DOHH2 (cell line): ENCODE results near the gene TLK1.

Source experiments
- H3F3A ChIP-seq: fragments of 200-600 bp; sonication (generic), shearing (Covaris generic); 2 replicates; pipeline ENCODE4 v1.6.0; 2016; ENCODE audit warnings: antibody characterized with exemption, mild to moderate bottlenecking; ENCODE audit not compliant: control insufficient read depth, insufficient read depth
- H3K27ac ChIP-seq: fragments of 200-600 bp; sonication (generic); 2 replicates; pipeline ENCODE4 v1.5.1; 2014; ENCODE audit warnings: low read depth, mild to moderate bottlenecking, low read length, moderate library complexity
- H3K27me3 ChIP-seq: fragments of 200-600 bp; sonication (generic); 2 replicates; pipeline ENCODE4 v1.6.1; 2014; ENCODE audit warnings: mild to moderate bottlenecking, low read length, mixed read lengths; ENCODE audit not compliant: control insufficient read depth
- H3K36me3 ChIP-seq: fragments of 200-600 bp; sonication (generic); 2 replicates; pipeline ENCODE4 v1.6.1; 2014; ENCODE audit warnings: mild to moderate bottlenecking, low read length, moderate library complexity, mixed read lengths; ENCODE audit not compliant: control insufficient read depth
- H3K4me1 ChIP-seq: fragments of 200-600 bp; sonication (generic); 2 replicates; pipeline ENCODE4 v1.6.1; 2014; ENCODE audit warnings: mild to moderate bottlenecking, low read length, mixed read lengths; ENCODE audit not compliant: control insufficient read depth
- H3K4me2 ChIP-seq: fragments of 200-600 bp; sonication (generic); 2 replicates; pipeline ENCODE4 v1.6.0; 2014; ENCODE audit warnings: mild to moderate bottlenecking, low read length, moderate library complexity
- H3K4me3 ChIP-seq: fragments of 200-600 bp; sonication (generic); 2 replicates; pipeline ENCODE4 v1.5.1; 2014; ENCODE audit warnings: mild to moderate bottlenecking, low read length, mixed read lengths
- H3K79me2 ChIP-seq: fragments of 200-600 bp; sonication (generic); 2 replicates; pipeline ENCODE4 v1.6.1; 2014; ENCODE audit warnings: mild to moderate bottlenecking, low read length, mixed read lengths; ENCODE audit not compliant: control insufficient read depth
- H3K9me2 ChIP-seq: fragments of 200-600 bp; sonication (generic); replicated peaks from 2 replicates; pipeline ENCODE4 v1.6.1; 2014; ENCODE audit warnings: mild to moderate bottlenecking, low read length, mixed read lengths; ENCODE audit not compliant: control insufficient read depth
- H3K9me3 ChIP-seq: fragments of 200-600 bp; sonication (generic); 2 replicates; pipeline ENCODE4 v1.6.1; 2014; ENCODE audit warnings: antibody characterized with exemption, low read length, mixed read lengths; ENCODE audit not compliant: control insufficient read depth, insufficient read depth
- H4K20me1 ChIP-seq: fragments of 200-600 bp; sonication (generic); 2 replicates; pipeline ENCODE4 v1.6.0; 2014; ENCODE audit warnings: low read depth, mild to moderate bottlenecking, antibody characterized with exemption, low read length, moderate library complexity; ENCODE audit not compliant: control insufficient read depth, insufficient read depth
- EZH2phosphoT487 ChIP-seq: fragments of 200-600 bp; sonication (generic); IDR thresholded peaks from 2 replicates; pipeline ENCODE4 v1.6.1; 2017; ENCODE audit warnings: borderline replicate concordance, mild to moderate bottlenecking, antibody characterized with exemption, low read length, moderate library complexity, mixed read lengths
- TF ChIP-seq, protein P1 (sequence below): fragments of 200-600 bp; sonication (generic); IDR thresholded peaks from one replicate; pipeline ENCODE4 v1.5.1; 2014; ENCODE audit warnings: antibody characterized with exemption, mild to moderate bottlenecking, low read depth, low read length; ENCODE audit not compliant: poor library complexity, severe bottlenecking

The TLK1 gene

GRCh38 chr2:171134624-171135230, 26.0 kb downstream of the TLK1 start:
- no peaks in the 10 kb centered on the region for H3K9me3 ChIP-seq
- peaks cover 19% of the 10 kb centered on the region for H4K20me1 ChIP-seq
- TF ChIP-seq, protein P1, sequence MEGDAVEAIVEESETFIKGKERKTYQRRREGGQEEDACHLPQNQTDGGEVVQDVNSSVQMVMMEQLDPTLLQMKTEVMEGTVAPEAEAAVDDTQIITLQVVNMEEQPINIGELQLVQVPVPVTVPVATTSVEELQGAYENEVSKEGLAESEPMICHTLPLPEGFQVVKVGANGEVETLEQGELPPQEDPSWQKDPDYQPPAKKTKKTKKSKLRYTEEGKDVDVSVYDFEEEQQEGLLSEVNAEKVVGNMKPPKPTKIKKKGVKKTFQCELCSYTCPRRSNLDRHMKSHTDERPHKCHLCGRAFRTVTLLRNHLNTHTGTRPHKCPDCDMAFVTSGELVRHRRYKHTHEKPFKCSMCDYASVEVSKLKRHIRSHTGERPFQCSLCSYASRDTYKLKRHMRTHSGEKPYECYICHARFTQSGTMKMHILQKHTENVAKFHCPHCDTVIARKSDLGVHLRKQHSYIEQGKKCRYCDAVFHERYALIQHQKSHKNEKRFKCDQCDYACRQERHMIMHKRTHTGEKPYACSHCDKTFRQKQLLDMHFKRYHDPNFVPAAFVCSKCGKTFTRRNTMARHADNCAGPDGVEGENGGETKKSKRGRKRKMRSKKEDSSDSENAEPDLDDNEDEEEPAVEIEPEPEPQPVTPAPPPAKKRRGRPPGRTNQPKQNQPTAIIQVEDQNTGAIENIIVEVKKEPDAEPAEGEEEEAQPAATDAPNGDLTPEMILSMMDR: no peak
- TF ChIP-seq EZH2phosphoT487: no peak
- H3K9me2 ChIP-seq: no peaks in the 10 kb centered on the region
- H3K27ac ChIP-seq: no peak overlapping the region
- no peaks in the 10 kb centered on the region for H3K36me3 ChIP-seq
- H3F3A ChIP-seq: no peaks in the 10 kb centered on the region
- H3K27me3 ChIP-seq: no peaks in the 10 kb centered on the region
- H3K4me2 ChIP-seq: no peak overlapping the region
- peaks cover 22% of the 10 kb centered on the region for H3K4me1 ChIP-seq
- no peak overlapping the region for H3K4me3 ChIP-seq
- H3K79me2 ChIP-seq: peaks cover 99% of the 10 kb centered on the region

GRCh38 chr2:171132086-171132485, 28.6 kb downstream of the TLK1 start:
- H3K4me3 ChIP-seq: no peak overlapping the region
- H3K27me3 ChIP-seq: no peaks in the 10 kb centered on the region
- peaks cover 8% of the 10 kb centered on the region for H3F3A ChIP-seq
- H3K9me2 ChIP-seq: no peaks in the 10 kb centered on the region
- no peaks in the 10 kb centered on the region for H3K36me3 ChIP-seq
- H3K27ac ChIP-seq: no peak overlapping the region
- H4K20me1 ChIP-seq: peaks cover 19% of the 10 kb centered on the region
- peaks cover 45% of the 10 kb centered on the region for H3K4me1 ChIP-seq
- H3K9me3 ChIP-seq: no peaks in the 10 kb centered on the region
- TF ChIP-seq, protein P1: no peak
- TF ChIP-seq EZH2phosphoT487: no peak
- H3K4me2 ChIP-seq: no peak overlapping the region
- H3K79me2 ChIP-seq: peaks cover 100% of the 10 kb centered on the region

- Histone ChIP-seq H3K4me2 (peak overlapping the region; percentile 42), H3F3A (peaks cover 8% of the 10 kb centered on the region), H3K36me3 (no peaks in the 10 kb centered on the region), H3K9me3 (no peaks in the 10 kb centered on the region), H3K79me2 (peaks cover 100% of the 10 kb centered on the region), H3K9me2 (no peaks in the 10 kb centered on the region), H3K4me1 (peaks cover 55% of the 10 kb centered on the region), H3K27ac (no peak overlapping the region), H4K20me1 (peaks cover 23% of the 10 kb centered on the region), H3K27me3 (no peaks in the 10 kb centered on the region), H3K4me3 (peak overlapping the region; percentile 8; the same call in 1 of the 2 replicates)
- TF ChIP-seq, protein P1: no peak
- no peak for TF ChIP-seq EZH2phosphoT487
These were observed 32.2 kb downstream of the TLK1 start for GRCh38 chr2:171128461-171128860.
